Measurements from ENCODE around the gene SRP19.

DNA sequence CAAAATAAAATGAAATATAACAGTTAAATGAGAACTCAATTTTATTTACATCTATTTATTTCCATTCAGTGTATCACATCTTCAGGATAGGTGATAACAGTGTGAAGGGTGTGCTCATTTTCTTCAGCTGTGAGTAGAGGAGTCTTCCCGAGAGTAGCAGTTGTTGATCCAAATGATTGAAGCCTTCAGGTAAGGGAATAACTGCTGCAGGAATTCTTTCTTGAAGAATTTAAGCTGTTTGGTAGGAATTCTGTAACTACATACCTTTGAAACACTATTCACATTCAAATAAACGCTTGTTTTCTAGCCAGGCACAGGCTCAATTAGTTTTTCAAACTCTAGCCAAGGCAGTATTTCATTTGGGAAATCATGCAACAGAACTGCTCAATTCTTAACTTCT lies 15.3 kb downstream of the SRP19 start:
- TF ChIP-seq SMC3 (conservative IDR thresholded peaks at IDR 0.05; ENCODE audit: insufficient read depth, low read depth, low read length) (no peak), POLR2A (conservative IDR thresholded peaks at IDR 0.05) (no peak), KDM4B (IDR thresholded peaks at IDR 0.05; ENCODE audit: borderline replicate concordance in 2 of 2, low read depth in 1 of 2) (no peak), ZNF274 (IDR thresholded peaks at IDR 0.05; ENCODE audit: borderline replicate concordance, low read depth, low read length) (no peak)
